ENCODE results near the gene TMEM88.

The TMEM88 gene

GRCh38 chr17:7845359-7846062 is 9.4 kb upstream of the TMEM88 start:
- no peak for DNase-seq

DNA sequence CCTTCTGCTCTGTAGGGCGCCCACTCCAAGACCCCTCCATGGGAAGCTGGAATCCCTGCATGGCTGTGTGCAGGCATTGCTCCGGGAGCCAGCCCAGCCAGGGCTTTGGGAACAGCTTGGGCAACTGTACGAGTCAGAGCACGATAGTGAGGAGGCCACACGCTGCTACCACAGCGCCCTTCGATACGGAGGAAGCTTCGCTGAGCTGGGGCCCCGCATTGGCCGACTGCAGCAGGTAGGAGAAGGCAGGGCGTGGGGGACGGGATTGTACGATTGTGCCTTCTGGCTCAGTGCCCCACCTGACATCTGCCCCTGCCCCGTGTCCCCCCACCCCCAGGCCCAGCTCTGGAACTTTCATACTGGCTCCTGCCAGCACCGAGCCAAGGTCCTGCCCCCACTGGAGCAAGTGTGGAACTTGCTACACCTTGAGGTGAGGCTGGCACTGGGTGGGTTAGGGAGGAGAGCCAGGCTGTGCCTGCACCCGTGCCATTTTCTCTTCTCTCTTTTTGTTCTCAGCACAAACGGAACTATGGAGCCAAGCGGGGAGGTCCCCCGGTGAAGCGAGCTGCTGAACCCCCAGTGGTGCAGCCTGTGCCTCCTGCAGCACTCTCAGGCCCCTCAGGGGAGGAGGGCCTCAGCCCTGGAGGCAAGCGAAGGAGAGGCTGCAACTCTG is 8.7 kb upstream of the TMEM88 start:
- no peak for DNase-seq

DNA sequence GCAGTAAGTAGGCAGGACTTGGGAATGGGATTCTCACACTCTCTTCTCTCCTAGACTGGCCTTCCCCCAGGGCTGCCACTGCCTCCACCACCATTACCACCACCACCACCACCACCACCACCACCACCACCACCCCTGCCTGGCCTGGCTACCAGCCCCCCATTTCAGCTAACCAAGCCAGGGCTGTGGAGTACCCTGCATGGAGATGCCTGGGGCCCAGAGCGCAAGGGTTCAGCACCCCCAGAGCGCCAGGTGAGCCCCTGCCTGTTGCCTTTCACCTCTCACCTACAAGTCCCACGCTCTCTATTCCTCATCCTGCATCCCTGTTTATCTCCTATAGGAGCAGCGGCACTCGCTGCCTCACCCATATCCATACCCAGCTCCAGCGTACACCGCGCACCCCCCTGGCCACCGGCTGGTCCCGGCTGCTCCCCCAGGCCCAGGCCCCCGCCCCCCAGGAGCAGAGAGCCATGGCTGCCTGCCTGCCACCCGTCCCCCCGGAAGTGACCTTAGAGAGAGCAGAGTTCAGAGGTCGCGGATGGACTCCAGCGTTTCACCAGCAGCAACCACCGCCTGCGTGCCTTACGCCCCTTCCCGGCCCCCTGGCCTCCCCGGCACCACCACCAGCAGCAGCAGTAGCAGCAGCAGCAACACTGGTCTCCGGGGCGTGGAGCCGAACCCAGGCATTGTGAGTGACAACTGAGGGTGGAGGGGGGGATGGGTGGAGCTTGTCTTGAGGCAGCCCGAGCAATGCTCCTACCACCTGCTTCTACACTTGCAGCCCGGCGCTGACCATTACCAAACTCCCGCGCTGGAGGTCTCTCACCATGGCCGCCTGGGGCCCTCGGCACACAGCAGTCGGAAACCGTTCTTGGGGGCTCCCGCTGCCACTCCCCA is 7.9 kb upstream of the TMEM88 start:
- no peak for DNase-seq

- no peak for DNase-seq
These were observed 6.7 kb upstream of the TMEM88 start for GRCh38 chr17:7848131-7848579.

DNA sequence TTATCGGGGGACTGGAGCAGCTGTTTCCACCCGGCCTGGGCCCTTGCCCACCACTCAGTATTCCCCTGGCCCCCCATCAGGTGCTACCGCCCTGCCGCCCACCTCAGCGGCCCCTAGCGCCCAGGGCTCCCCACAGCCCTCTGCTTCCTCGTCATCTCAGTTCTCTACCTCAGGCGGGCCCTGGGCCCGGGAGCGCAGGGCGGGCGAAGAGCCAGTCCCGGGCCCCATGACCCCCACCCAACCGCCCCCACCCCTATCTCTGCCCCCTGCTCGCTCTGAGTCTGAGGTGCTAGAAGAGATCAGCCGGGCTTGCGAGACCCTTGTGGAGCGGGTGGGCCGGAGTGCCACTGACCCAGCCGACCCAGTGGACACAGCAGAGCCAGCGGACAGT is 6.1 kb upstream of the TMEM88 start:
- no peak for DNase-seq

DNA sequence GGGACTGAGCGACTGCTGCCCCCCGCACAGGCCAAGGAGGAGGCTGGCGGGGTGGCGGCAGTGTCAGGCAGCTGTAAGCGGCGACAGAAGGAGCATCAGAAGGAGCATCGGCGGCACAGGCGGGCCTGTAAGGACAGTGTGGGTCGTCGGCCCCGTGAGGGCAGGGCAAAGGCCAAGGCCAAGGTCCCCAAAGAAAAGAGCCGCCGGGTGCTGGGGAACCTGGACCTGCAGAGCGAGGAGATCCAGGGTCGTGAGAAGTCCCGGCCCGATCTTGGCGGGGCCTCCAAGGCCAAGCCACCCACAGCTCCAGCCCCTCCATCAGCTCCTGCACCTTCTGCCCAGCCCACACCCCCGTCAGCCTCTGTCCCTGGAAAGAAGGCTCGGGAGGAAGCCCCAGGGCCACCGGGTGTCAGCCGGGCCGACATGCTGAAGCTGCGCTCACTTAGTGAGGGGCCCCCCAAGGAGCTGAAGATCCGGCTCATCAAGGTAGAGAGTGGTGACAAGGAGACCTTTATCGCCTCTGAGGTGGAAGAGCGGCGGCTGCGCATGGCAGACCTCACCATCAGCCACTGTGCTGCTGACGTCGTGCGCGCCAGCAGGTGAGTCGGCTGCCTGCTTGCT is 5.6 kb upstream of the TMEM88 start:
- DNase-seq: no peak

DNA sequence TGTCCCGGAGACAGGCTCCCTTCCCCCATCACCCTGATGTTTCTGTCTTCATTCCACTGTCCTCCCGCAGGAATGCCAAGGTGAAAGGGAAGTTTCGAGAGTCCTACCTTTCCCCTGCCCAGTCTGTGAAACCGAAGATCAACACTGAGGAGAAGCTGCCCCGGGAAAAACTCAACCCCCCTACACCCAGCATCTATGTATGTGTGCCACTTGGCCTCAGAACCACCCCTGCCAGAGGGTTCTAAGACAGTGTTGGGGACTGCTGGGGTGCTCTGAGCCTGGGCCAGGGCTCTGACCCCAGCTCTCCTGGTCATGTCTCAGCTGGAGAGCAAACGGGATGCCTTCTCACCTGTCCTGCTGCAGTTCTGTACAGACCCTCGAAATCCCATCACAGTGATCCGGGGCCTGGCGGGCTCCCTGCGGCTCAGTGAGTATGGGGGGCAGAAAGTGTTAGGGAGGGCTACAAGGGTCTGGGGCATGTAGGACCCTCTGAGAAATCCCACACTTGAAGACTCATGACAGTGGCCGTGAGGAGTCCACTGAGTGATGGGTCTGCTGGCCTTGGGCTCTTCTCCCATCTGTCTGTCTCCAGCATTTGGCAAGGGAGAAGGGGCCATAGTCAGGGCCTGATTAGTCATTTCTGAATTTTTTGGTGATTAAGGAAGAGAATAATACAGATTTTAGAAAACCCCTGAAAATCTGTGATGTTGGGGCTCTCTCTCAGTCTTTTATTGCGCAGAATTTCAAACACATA is 4.9 kb upstream of the TMEM88 start:
- DNase-seq: no peak

- DNase-seq: no peak
These were observed 4.0 kb upstream of the TMEM88 start for GRCh38 chr17:7850701-7851437.

DNA sequence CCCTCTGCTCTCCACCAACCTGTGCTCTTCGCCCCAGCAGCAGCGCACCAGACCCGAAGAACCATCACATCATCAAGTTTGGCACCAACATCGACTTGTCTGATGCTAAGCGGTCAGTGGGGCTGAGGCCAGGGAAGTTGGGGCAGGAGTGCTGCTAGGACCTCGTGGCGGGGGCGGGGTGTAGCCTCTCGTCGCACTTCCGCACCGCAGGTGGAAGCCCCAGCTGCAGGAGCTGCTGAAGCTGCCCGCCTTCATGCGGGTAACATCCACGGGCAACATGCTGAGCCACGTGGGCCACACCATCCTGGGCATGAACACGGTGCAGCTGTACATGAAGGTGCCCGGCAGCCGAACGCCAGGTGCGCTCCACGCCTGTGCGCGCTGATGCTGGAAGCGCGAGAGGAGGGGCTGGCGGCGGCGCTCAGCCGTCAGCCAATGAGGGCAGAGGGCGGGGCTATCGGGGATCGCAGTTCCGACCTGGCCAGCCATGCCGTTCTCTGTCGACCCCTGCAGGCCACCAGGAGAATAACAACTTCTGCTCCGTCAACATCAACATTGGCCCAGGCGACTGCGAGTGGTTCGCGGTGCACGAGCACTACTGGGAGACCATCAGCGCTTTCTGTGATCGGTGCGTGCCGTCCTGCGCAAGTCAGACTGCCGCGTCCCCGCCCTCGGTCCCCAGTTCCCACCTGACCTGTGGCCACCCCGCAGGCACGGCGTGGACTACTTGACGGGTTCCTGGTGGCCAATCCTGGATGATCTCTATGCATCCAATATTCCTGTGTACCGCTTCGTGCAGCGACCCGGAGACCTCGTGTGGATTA is 3.2 kb upstream of the TMEM88 start:
- peak; percentile 97 for DNase-seq

DNA sequence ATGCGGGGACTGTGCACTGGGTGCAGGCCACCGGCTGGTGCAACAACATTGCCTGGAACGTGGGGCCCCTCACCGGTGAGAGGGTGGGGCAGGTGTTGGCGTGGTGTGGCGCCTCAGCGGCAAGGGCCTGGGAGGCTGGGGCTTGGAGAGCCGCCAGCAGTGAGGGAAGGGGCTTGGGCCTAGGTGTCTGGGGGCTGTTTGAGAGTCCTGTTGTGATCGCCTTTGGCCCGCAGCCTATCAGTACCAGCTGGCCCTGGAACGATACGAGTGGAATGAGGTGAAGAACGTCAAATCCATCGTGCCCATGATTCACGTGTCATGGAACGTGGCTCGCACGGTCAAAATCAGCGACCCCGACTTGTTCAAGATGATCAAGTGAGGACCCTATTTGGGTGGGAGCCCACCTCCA is 2.6 kb upstream of the TMEM88 start:
- no peak for DNase-seq

DNA sequence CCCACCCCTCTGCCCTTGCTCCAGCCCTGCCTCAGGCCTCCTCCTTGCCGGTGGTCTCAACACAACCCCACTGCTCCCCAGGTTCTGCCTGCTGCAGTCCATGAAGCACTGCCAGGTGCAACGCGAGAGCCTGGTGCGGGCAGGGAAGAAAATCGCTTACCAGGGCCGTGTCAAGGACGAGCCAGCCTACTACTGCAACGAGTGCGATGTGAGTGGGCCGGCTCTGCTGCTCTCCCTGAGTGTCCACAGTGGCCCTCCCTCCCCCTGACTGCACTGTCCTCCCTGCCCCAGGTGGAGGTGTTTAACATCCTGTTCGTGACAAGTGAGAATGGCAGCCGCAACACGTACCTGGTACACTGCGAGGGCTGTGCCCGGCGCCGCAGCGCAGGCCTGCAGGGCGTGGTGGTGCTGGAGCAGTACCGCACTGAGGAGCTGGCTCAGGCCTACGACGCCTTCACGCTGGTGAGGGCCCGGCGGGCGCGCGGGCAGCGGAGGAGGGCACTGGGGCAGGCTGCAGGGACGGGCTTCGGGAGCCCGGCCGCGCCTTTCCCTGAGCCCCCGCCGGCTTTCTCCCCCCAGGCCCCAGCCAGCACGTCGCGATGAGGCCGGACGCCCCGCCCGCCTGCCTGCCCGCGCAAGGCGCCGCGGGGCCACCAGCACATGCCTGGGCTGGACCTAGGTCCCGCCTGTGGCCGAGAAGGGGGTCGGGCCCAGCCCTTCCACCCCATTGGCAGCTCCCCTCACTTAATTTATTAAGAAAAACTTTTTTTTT is 1.8 kb upstream of the TMEM88 start:
- no peak for DNase-seq

DNA sequence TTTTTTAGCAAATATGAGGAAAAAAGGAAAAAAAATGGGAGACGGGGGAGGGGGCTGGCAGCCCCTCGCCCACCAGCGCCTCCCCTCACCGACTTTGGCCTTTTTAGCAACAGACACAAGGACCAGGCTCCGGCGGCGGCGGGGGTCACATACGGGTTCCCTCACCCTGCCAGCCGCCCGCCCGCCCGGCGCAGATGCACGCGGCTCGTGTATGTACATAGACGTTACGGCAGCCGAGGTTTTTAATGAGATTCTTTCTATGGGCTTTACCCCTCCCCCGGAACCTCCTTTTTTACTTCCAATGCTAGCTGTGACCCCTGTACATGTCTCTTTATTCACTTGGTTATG is 1.2 kb upstream of the TMEM88 start:
- peak; percentile 25 for DNase-seq

DNA sequence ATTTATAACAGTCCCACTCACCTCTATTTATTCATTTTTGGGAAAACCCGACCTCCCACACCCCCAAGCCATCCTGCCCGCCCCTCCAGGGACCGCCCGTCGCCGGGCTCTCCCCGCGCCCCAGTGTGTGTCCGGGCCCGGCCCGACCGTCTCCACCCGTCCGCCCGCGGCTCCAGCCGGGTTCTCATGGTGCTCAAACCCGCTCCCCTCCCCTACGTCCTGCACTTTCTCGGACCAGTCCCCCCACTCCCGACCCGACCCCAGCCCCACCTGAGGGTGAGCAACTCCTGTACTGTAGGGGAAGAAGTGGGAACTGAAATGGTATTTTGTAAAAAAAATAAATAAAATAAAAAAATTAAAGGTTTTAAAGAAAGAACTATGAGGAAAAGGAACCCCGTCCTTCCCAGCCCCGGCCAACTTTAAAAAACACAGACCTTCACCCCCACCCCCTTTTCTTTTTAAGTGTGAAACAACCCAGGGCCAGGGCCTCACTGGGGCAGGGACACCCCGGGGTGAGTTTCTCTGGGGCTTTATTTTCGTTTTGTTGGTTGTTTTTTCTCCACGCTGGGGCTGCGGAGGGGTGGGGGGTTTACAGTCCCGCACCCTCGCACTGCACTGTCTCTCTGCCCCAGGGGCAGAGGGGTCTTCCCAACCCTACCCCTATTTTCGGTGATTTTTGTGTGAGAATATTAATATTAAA is 638 bp upstream of the TMEM88 start:
- no peak for DNase-seq

DNA sequence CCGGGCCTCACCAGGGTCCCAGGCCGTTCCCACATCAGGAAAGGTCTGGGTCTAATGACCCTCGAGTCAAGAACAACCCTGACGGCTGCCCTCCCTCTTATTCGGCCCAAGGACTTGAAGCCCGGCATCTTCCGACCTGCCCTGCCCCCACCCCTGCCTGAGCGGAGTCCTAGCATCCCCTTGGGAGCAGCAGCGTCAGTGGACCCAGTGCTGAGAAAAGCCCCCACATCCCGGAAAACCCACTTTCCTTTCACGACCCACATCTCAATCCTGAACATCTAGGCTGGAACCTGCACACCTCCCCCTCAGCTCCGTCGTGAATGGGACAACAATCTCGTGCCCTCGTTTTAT is 769 bp downstream of the TMEM88 start:
- DNase-seq: peak; percentile 76

GRCh38 chr17:7856011-7856810 is 1.3 kb downstream of the TMEM88 start:
- peak; percentile 78 for DNase-seq

DNA sequence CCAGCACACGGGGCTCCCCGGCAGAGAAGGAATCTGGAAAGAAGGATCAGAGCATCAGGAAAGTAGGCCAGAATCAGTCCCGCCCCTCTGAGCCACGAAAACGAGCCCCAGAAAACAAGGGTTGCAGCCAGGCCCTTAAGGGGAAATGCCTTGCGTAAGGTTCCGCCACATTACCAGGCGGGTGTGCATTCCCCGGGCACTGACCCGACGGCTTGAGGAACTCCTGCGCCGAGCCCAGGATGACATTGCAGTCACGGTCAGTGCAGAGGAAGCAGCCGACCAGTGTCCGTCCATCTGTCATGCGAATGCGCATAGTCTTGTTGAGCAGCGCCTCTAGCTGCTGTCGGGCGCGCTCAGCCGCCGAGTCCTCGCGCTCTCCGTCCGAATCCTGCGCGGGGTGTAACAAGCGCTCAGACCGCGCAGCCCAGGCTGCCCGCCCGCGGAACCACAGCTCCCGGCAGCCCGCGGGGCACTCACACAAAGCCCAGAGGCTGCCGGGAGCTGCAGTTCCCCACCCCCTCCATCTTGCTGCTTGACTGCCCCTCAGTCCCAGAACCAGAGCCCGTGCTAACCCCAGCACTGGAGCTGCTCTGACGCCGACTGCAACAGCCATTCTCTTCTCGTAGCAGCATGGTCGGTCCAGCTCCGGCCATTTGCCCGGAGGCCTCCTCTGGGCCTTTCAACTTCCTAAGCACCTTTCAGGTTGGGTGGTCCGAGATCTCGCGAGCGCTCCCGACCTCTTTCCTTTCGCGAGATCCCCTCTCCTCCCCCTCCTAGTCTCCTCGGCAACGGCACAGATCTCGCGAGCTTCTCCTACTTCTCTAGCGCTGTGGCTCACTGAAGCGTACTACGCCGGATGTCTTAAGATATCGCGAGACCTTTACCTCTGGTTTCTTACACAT is 2.2 kb downstream of the TMEM88 start, which contains the start of gene NAA38:
NAA38 (minus strand) TSS at position 749 of the 902 bp plus-strand sequence; CDS start at position 653, 96 bp downstream.
- peak; percentile 100 for DNase-seq
